Activated CD4-positive, alpha-beta T cell treated with anti-CD3 and anti-CD28 coated beads for 36 hours (primary cell): ENCODE results near the gene PIN1. TPM values are rescaled to one million over a fixed set of nuclear protein-coding genes. Genes with fewer than 3 reads are reported as not detected.

Source experiments
- ATAC-seq: fragments of 200-7000 bp; cut with Tn5 transposase; one replicate; pipeline ENCODE4 v1.10.0; 2021; ENCODE audit warnings: mild to moderate bottlenecking, moderate library complexity
- CTCF ChIA-PET: fragments of 350-600 bp; sonication (Branson Sonifier 250); formaldehyde crosslinking; loops from one replicate; lab custom pipeline; 2021; ENCODE audit warnings: antibody characterized with exemption; lab: Charles Lee
- POLR2A ChIA-PET: fragments of 350-600 bp; sonication (Branson Sonifier 250); formaldehyde crosslinking; loops from one replicate; lab custom pipeline; 2021; ENCODE audit warnings: antibody characterized with exemption, inconsistent platforms; lab: Charles Lee
- DNase-seq: peaks from one replicate; pipeline ENCODE4 v3.0.0-alpha.2; 2020
- H3K27ac Mint-ChIP-seq: one replicate; pipeline ENCODE4 v1.8.0; 2021; ENCODE audit warnings: mixed read lengths
- H3K27me3 Mint-ChIP-seq: one replicate; pipeline ENCODE4 v1.8.0; 2021; ENCODE audit warnings: mixed read lengths
- H3K36me3 Mint-ChIP-seq: one replicate; pipeline ENCODE4 v1.8.0; 2021; ENCODE audit warnings: low read depth, mixed read lengths
- H3K4me1 Mint-ChIP-seq: one replicate; pipeline ENCODE4 v1.8.0; 2021; ENCODE audit warnings: mixed read lengths
- H3K4me3 Mint-ChIP-seq: one replicate; pipeline ENCODE4 v1.8.0; 2021; ENCODE audit warnings: mild to moderate bottlenecking, moderate library complexity, mixed read lengths
- H3K9me3 Mint-ChIP-seq: one replicate; pipeline ENCODE4 v1.8.0; 2021; ENCODE audit warnings: low read depth, mixed read lengths
- intact Hi-C, 2 experiments: fragments of 100-400 bp; cut with DNase I in 1 of 2; cut with micrococcal nuclease in 1 of 2; formaldehyde crosslinking; loops; one replicate each; pipeline versions ENCODE4 v1.14.2 to v1.15.1; 2022 to 2024; cut with DNase I, micrococcal nuclease
- total RNA-seq, 2 experiments: library from RNA; stranded (reverse); gene quantifications; one replicate each; pipeline ENCODE4 v1.2.3, GENCODE V29; 2021

PIN1 gene
- total RNA-seq, 2 experiments from 2014 or later = 70.4 to 74.2 TPM

GRCh38 chr19:9857076-9857721 is 22.1 kb downstream of the PIN1 start:
- Mint-ChIP-seq H3K27me3 (no peaks in the 10 kb centered on the region), H3K36me3 (peaks cover 2% of the 10 kb centered on the region), H3K27ac (peak overlapping the region; percentile 89), H3K4me3 (peak overlapping the region; percentile 54), H3K9me3 (no peaks in the 10 kb centered on the region), H3K4me1 (peaks cover 73% of the 10 kb centered on the region)
- no peak for DNase-seq
- no peak for ATAC-seq
- ChIA-PET CTCF (interaction anchor here (1.2 kb wide), 1 partner anchor 11 kb away, joined by 4 read pairs; no protein-coding TSS in a partner anchor), POLR2A (no interaction called here)
- intact Hi-C loops = no loop called here

- H3K4me3 Mint-ChIP-seq = peak overlapping the region; percentile 54
- CTCF ChIA-PET = interaction anchor here (0.6 to 1.2 kb wide), 5 partner anchors 12 to 381 kb away, joined by 3 to 6 read pairs (median 3); no protein-coding TSS in a partner anchor
- ATAC-seq (peak; percentile 73), DNase-seq (peak; percentile 39)
- peaks cover 76% of the 10 kb centered on the region for H3K4me1 Mint-ChIP-seq
- POLR2A ChIA-PET = no interaction called here
- H3K36me3 Mint-ChIP-seq = peaks cover 2% of the 10 kb centered on the region
- intact Hi-C loops = no loop called here
- H3K27ac Mint-ChIP-seq = peak overlapping the region; percentile 89
- no peaks in the 10 kb centered on the region for H3K9me3 Mint-ChIP-seq
- H3K27me3 Mint-ChIP-seq = no peaks in the 10 kb centered on the region
Observed at GRCh38 chr19:9857920-9858746, 23.0 kb downstream of the PIN1 start.

- CTCF ChIA-PET = interaction anchor here (0.7 to 1.0 kb wide), 2 partner anchors 143 to 171 kb away, joined by 3 read pairs; no protein-coding TSS in a partner anchor
- DNase-seq (no peak), ATAC-seq (no peak)
- Mint-ChIP-seq H3K36me3 (peaks cover 1% of the 10 kb centered on the region), H3K9me3 (no peaks in the 10 kb centered on the region), H3K27ac (peak overlapping the region; percentile 89), H3K4me1 (peaks cover 77% of the 10 kb centered on the region), H3K27me3 (no peaks in the 10 kb centered on the region), H3K4me3 (no peak overlapping the region)
- POLR2A ChIA-PET = no interaction called here
- intact Hi-C loops = no loop called here
Observed at GRCh38 chr19:9858766-9859165, 23.6 kb downstream of the PIN1 start.

- ATAC-seq = no peak
- Mint-ChIP-seq H3K36me3 (no peaks in the 10 kb centered on the region), H3K27me3 (no peaks in the 10 kb centered on the region), H3K27ac (no peak overlapping the region), H3K4me1 (peaks cover 81% of the 10 kb centered on the region), H3K4me3 (no peak overlapping the region), H3K9me3 (no peaks in the 10 kb centered on the region)
- CTCF ChIA-PET = interaction anchor here (0.7 kb wide), 1 partner anchor 8 kb away, joined by 3 read pairs; no protein-coding TSS in a partner anchor
- intact Hi-C loops = no loop called here
- POLR2A ChIA-PET = no interaction called here
- no peak for DNase-seq
Observed at GRCh38 chr19:9860407-9860806, 25.3 kb downstream of the PIN1 start.

GRCh38 chr19:9861503-9861902 is 26.4 kb downstream of the PIN1 start:
- intact Hi-C loops = no loop called here
- Mint-ChIP-seq H3K4me1 (peaks cover 88% of the 10 kb centered on the region), H3K27ac (no peak overlapping the region), H3K27me3 (no peaks in the 10 kb centered on the region), H3K4me3 (no peak overlapping the region), H3K9me3 (no peaks in the 10 kb centered on the region), H3K36me3 (no peaks in the 10 kb centered on the region)
- CTCF ChIA-PET = no interaction called here
- ATAC-seq (no peak), DNase-seq (no peak)
- POLR2A ChIA-PET = no interaction called here

GRCh38 chr19:9862938-9863337 is 27.8 kb downstream of the PIN1 start:
- Mint-ChIP-seq H3K9me3 (no peaks in the 10 kb centered on the region), H3K27me3 (no peaks in the 10 kb centered on the region), H3K36me3 (no peaks in the 10 kb centered on the region), H3K4me3 (peak overlapping the region; percentile 70), H3K4me1 (peaks cover 77% of the 10 kb centered on the region), H3K27ac (peak overlapping the region; percentile 97)
- CTCF ChIA-PET = no interaction called here
- intact Hi-C loops = loop anchor here in 1 of 2 experiments (1.0 kb wide), 1 partner anchor 51 kb away; no protein-coding TSS in a partner anchor
- POLR2A ChIA-PET = interaction anchor here (0.6 kb wide), 1 partner anchor 215 kb away, joined by 5 read pairs; no protein-coding TSS in a partner anchor
- peak; percentile 53 for DNase-seq
- ATAC-seq = peak; percentile 40

GRCh38 chr19:9863759-9864158 is 28.6 kb downstream of the PIN1 start:
- Mint-ChIP-seq H3K36me3 (no peaks in the 10 kb centered on the region), H3K27me3 (no peaks in the 10 kb centered on the region), H3K4me1 (peaks cover 69% of the 10 kb centered on the region), H3K4me3 (peak overlapping the region; percentile 70), H3K27ac (peak overlapping the region; percentile 97), H3K9me3 (no peaks in the 10 kb centered on the region)
- DNase-seq = peak; percentile 65
- ChIA-PET POLR2A (interaction anchor here (0.5 kb wide), 1 partner anchor 240 kb away, joined by 5 read pairs; no protein-coding TSS in a partner anchor), CTCF (interaction anchor here (0.6 to 1.3 kb wide), 4 partner anchors 138 to 1293 kb away, joined by 3 to 4 read pairs (median 3); no protein-coding TSS in a partner anchor)
- intact Hi-C loops = loop anchor here in 1 of 2 experiments (1.0 kb wide), 1 partner anchor 51 kb away; no protein-coding TSS in a partner anchor
- peak; percentile 81 for ATAC-seq

- ChIA-PET POLR2A (no interaction called here), CTCF (interaction anchor here (1.2 kb wide), 1 partner anchor 10 kb away, joined by 5 read pairs; no protein-coding TSS in a partner anchor)
- Mint-ChIP-seq H3K27me3 (no peaks in the 10 kb centered on the region), H3K36me3 (no peaks in the 10 kb centered on the region), H3K4me3 (no peak overlapping the region), H3K9me3 (no peaks in the 10 kb centered on the region), H3K27ac (peak overlapping the region; percentile 33), H3K4me1 (peaks cover 52% of the 10 kb centered on the region)
- intact Hi-C loops = no loop called here
- ATAC-seq = peak; percentile 46
- peak; percentile 44 for DNase-seq
Observed at GRCh38 chr19:9865732-9866501, 30.8 kb downstream of the PIN1 start.

GRCh38 chr19:9868983-9869617 is 34.0 kb downstream of the PIN1 start:
- Mint-ChIP-seq H3K36me3 (no peaks in the 10 kb centered on the region), H3K4me3 (no peak overlapping the region), H3K4me1 (peaks cover 22% of the 10 kb centered on the region), H3K9me3 (no peaks in the 10 kb centered on the region), H3K27ac (no peak overlapping the region), H3K27me3 (no peaks in the 10 kb centered on the region)
- DNase-seq (no peak), ATAC-seq (no peak)
- intact Hi-C loops = no loop called here
- POLR2A ChIA-PET = no interaction called here
- CTCF ChIA-PET = no interaction called here

- POLR2A ChIA-PET = no interaction called here
- H3K4me3 Mint-ChIP-seq = no peak overlapping the region
- intact Hi-C loops = no loop called here
- no peaks in the 10 kb centered on the region for H3K27me3 Mint-ChIP-seq
- no peaks in the 10 kb centered on the region for H3K9me3 Mint-ChIP-seq
- H3K27ac Mint-ChIP-seq = no peak overlapping the region
- CTCF ChIA-PET = no interaction called here
- H3K36me3 Mint-ChIP-seq = no peaks in the 10 kb centered on the region
- DNase-seq = no peak
- ATAC-seq = no peak
- peaks cover under 1% of the 10 kb centered on the region for H3K4me1 Mint-ChIP-seq
Observed at GRCh38 chr19:9871626-9872338, 36.7 kb downstream of the PIN1 start.
